NCI-H2081 treated with DMSO at 0.1 percent for 48 hours (cell line): ENCODE results near the gene RNF220.

Experiments used
- DNase-seq: peaks from one replicate; lab custom pipeline; 2025; lab: John Stamatoyannopoulos, UW

Gene RNF220

DNA sequence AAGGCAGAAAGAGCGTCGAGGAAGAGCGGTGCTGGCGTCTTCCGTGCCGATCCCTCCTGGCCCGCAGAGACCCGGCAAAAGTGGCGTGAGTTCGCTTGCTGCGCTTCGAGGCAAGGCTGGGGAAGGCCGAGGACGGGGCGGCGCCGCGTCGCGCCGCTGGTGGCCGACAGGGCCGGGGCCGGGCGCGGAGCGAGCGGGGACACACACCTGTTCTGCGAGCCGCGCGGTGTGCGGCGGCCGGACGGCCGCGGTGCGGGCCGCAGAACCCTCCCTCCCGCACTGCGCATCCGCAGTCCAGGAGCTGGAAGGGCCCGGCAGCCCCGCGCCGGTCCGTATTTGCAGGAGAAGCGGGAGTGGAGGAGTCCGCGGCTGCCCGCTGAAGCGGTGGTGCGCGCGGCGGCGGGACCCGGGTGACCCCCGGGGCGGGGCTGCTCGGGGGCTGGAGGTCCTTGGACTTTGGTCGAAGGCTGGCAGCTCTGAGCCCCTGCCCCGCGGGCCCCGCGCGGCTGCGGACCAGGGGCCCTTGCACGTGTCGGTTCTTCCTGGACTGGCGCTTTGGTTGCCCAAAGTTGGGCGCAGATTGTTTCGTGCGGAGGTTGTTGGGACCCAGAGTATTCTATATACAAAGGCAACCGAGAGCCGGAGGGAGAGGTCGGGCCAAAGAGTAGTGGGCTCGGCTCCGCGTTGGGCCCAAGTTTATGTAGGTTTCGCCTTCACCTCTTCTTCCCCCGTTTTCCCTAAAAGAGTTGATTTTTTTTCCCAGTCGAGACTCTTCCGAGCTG lies 2.6 kb downstream of the RNF220 start:
- no peak for DNase-seq

DNA sequence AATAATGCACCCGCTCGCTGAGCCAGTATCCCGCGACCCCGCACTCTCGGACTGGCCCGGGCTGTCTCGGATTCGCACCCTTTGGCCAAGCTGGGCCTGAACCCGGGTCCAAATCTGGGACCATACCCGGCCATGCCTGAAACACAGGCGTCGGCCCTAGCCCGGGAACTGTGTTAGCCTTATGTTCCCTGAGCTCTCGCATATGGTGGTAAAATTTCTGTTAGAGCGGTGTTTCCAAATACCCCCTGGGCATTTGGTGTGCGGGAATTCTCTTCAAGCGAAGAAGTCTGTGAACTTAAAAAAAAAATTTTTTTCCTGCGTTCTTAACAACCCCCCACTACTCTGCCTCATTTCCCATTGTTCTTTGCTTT lies 3.1 kb downstream of the RNF220 start:
- DNase-seq, result no peak

GRCh38 chr1:44408632-44409602 lies 3.9 kb downstream of the RNF220 start:
- no peak for DNase-seq

DNA sequence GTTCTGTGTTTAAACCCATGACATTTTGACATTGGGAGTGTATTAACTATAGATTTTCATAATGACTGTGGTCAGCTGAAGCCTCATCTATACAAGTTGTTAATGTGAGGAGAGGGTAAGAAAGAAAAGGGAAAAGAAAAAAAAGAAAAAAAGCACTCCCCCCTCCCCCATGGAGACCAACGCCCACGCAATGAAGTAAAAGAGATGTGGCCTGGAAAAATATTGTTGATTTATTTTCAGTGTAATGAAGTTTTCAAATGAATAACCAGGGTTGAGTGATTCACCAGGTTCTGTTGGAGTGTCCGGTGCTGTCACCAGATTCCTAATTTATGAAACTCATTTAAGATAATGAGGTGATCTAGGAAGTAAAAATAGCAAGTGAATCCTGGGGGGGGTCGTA lies 4.7 kb downstream of the RNF220 start:
- no peak for DNase-seq

- no peak for DNase-seq
These were observed 6.8 kb downstream of the RNF220 start for GRCh38 chr1:44411861-44412260.

DNA sequence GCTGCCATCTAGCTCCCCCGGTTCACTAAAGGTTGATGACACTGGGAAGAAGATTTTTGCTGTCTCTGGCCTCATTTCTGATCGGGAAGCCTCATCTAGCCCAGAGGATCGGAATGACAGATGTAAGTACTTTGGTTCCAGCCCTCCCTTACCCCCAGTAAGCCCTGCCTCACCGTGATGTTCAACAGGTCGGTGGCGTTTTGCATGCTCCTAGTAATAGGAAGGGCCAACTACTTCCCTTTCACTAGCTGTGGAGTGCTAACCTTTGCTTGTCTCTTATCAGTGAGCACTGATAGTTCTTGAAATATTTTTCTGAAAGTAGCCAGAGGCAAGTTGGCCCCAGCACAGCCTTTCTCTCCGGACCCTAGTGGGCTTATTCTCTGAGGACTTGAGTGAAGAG lies 7.5 kb downstream of the RNF220 start:
- no peak for DNase-seq

DNA sequence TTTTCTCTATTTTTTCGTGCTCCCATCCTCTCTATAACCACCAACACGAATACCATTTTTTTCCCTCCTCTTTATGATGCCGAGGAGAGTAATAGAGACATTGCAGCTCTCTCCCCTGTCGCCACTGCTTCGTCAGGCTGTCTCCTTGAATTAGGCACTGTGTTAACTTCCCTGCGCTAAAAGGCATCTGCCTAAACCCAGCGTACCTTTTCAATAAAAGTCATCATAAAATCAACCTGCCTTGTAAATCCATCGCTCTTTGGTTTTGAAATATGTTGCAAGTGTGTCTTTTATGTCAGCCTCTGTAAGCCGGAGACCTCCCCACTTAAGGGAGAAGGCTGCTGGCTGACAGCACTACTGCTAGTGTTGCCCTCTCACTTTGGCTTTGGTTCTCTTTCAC lies 8.7 kb downstream of the RNF220 start:
- DNase-seq, result no peak

- DNase-seq, result no peak
These were observed 10.0 kb downstream of the RNF220 start for GRCh38 chr1:44415013-44415412.

- no peak for DNase-seq
These were observed 11.4 kb downstream of the RNF220 start for GRCh38 chr1:44416408-44416807.

- no peak for DNase-seq
These were observed 12.4 kb downstream of the RNF220 start for GRCh38 chr1:44417351-44418021.

GRCh38 chr1:44418022-44418673 lies 13.1 kb downstream of the RNF220 start:
- DNase-seq, result no peak

- no peak for DNase-seq
These were observed 14.8 kb downstream of the RNF220 start for GRCh38 chr1:44419901-44420300.

GRCh38 chr1:44420535-44420934 lies 15.5 kb downstream of the RNF220 start:
- DNase-seq, result no peak

DNA sequence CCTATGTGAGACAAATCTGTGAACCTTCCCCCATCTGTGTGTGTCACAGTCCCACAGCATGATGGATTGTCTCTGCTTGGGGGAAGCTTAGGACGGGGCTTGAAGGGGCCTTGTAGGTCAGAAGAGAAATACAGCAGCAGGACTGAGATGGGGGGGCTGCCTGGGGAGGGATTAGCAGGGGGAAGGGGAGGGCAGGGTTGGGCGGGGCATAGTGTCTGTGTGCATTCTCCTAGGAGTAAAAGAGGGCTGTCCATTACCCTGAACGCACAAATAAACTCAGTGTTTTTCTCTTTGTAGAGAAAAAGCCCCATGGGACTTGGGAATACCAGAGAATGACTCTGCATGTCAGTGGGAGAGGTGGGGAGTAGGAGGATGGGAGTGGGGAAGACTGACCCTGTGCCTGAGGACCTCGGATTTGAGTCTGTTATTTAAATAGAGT lies 16.4 kb downstream of the RNF220 start:
- DNase-seq, result no peak

DNA sequence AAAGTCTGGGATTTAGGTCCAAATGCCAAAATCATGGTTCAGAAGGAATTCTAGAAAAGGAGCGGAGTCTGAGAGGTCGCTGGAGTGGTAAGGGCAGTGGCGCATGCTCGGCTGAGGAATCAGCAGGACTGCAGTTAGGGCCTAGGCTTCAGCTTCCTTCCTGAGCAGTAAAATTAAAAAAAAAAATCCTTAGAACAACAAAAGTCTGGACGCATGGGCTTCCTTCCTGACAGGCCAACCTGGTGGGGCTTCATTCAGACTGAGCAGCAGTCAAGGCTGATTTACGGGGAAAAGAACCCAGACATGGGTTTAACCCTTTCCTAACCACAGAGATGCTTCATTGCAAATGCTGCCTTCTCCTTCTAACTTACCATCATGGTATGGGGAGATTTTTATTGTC lies 17.1 kb downstream of the RNF220 start:
- no peak for DNase-seq

GRCh38 chr1:44423591-44424537 lies 18.8 kb downstream of the RNF220 start:
- DNase-seq, result no peak

DNA sequence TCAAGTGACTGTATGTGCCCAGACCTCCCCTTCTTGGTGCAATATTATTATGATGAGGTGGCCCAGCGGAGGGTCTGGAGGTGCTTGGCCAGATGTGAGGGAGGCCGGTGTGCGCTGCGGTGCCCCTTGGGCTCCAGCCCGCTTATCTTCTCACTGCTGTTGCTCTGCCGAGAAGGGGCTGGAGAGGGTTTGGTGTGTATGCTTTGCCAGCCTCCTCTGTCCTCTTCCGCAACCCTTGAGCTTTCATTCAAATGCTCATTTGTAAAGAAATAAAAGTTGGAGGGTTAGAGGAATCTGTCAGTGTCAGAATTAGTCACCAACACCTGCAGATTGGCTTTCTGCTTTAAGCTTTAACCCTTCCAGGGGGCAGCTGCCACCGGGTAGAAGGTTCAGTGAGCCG lies 19.7 kb downstream of the RNF220 start:
- DNase-seq, result no peak

GRCh38 chr1:44425341-44426082 lies 20.5 kb downstream of the RNF220 start:
- DNase-seq, result no peak

DNA sequence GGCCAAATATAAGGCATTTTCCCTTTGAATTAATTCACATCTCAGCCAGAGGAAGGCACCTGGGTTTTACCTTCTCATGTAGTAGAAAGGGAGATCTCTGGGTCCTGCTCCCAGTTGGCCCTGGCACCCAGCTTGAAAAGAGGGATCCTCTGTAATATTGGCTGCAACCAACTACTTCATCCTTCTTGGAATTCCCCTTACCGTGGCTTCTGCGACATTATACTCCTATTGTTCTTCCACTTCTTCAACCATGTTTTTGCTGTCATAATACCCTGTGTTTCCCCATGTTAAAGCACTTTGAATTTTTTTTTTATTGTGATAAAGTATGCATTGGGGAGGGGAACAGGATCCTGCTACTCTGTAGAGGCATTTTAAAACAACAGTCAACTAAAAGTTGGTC lies 26.8 kb downstream of the RNF220 start:
- no peak for DNase-seq

DNA sequence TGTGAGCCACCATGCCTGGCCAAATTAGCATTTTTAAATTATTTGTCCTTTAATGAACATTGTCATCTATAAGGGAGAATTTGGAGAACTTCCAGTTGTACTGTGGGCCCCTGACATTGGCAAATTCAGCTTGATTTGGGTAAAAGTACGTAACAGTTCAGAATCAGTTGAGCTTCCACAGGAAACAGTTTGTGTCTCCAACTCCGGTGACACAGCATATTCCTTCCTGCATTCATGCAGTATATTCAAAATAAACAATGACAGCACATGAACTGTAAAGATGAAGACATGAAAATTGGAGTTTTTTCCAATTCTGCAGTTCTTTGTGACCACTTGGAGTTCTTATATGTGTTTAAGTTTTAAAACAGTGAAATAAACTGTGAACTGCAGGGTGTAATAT lies 28.2 kb downstream of the RNF220 start:
- no peak for DNase-seq
